ENCODE results near the gene PLEKHM3. TPM values are rescaled to one million over a fixed set of nuclear protein-coding genes. Genes with fewer than 3 reads are reported as not detected.

Gene PLEKHM3
- total and polyA plus RNA-seq, 2 donors (not counting 3 experiments of a cell fraction or from before 2014, with no cell fraction given): 3.1 to 9.1 TPM

- no peak for TF ChIP-seq MYC (IDR thresholded peaks at IDR 0.05; ENCODE audit: low read depth, low read length)
- TF ChIP-seq POLR2A (IDR thresholded peaks at IDR 0.05; ENCODE audit: low read depth, low read length): no peak
- no peak for TF ChIP-seq FOS (IDR thresholded peaks at IDR 0.05; ENCODE audit: borderline replicate concordance, insufficient read depth, low read length)
- no peak for TF ChIP-seq POLR2AphosphoS5 (IDR thresholded peaks at IDR 0.05; ENCODE audit: insufficient read depth, low read depth, low read length)
- no peak for TF ChIP-seq CTCF (IDR thresholded peaks at IDR 0.05; ENCODE audit: extremely low read depth in 1 of 2, insufficient read depth in 1 of 2, low read depth in 1 of 2, low read length in 2 of 2)
- no peak for TF ChIP-seq JUN (IDR thresholded peaks at IDR 0.05; ENCODE audit: borderline replicate concordance, insufficient read depth, insufficient read length, low read depth)
- TF ChIP-seq GATA2 (IDR thresholded peaks at IDR 0.05; ENCODE audit: insufficient read depth, insufficient read length, low read depth, low read length): no peak
- TF ChIP-seq EZH2 (IDR thresholded peaks at IDR 0.05; ENCODE audit: borderline replicate concordance, low read depth, low read length, severe bottlenecking): no peak
- no peak for TF ChIP-seq MAX (IDR thresholded peaks at IDR 0.05; ENCODE audit: insufficient read depth, insufficient read length)
Observed at GRCh38 chr2:208017721-208018120, 7.6 kb downstream of the PLEKHM3 start.

More at GRCh38 chr2:208017721-208018120, 7.6 kb downstream of the PLEKHM3 start:
- FAIRE-seq (no peak), DNase-seq (ENCODE audit: low read depth, low spot score) (no peak)
- Histone ChIP-seq H3K4me3 (replicated peaks in 1 of 3; ENCODE audit: insufficient read depth in 1 of 3, low read depth in 1 of 3, low read length in 3 of 3) (no peak overlapping the region), H3K27ac (ENCODE audit: insufficient read depth, low read depth, low read length) (no peak overlapping the region), H4K20me1 (replicated peaks; ENCODE audit: control insufficient read depth, extremely low read depth, insufficient read depth, low read length) (no peaks in the 10 kb centered on the region), H3K4me1 (ENCODE audit: control insufficient read depth, extremely low read depth, insufficient read depth, low read length) (peaks cover 15% of the 10 kb centered on the region), H3K79me2 (ENCODE audit: control insufficient read depth, insufficient read depth, low read length) (no peaks in the 10 kb centered on the region), H3K9ac (replicated peaks; ENCODE audit: extremely low read depth, insufficient read depth, low read length) (no peak overlapping the region), H3K9me3 (replicated peaks; ENCODE audit: control insufficient read depth, insufficient read depth, low read length) (no peaks in the 10 kb centered on the region), H3K36me3 (ENCODE audit: control insufficient read depth in 2 of 2, extremely low read depth in 1 of 2, insufficient read depth in 2 of 2, low read length in 2 of 2) (no peaks in the 10 kb centered on the region), H3K4me2 (ENCODE audit: insufficient read depth, low read length) (no peak overlapping the region), H3K27me3 (ENCODE audit: control insufficient read depth in 2 of 2, insufficient read depth in 2 of 2, low read length in 2 of 2) (no peaks in the 10 kb centered on the region), H2AFZ (ENCODE audit: low read depth, low read length) (no peak overlapping the region), H3K9me1 (replicated peaks; ENCODE audit: control insufficient read depth, extremely low read depth, insufficient read depth, low read length) (no peaks in the 10 kb centered on the region)
- dilution Hi-C loops (cut with MboI; ENCODE audit: extremely low pct_ligation_motif_present, low sequenced_read_pairs): no loop called here
- POLR2A ChIA-PET: no interaction called here
- CTCF ChIA-PET: no interaction called here
- BruUV-seq (replicated peaks): no TSS peak
- intact Hi-C loops (cut with micrococcal nuclease): no loop called here
